ENCODE results near the gene RASSF8. TPM values are rescaled to one million over a fixed set of nuclear protein-coding genes. Genes with fewer than 3 reads are reported as not detected.

The RASSF8 gene
- total RNA-seq, 3 donors from 2014 or later, result 42.6 to 52.1 (median 47.5) TPM

- no peak for DNase-seq (ENCODE audit: low spot score in 2 of 2)
- no peak overlapping the region for H3K27ac ChIP-seq
- H3K27me3 ChIP-seq, result no peaks in the 10 kb centered on the region
- H3K36me3 ChIP-seq, result no peaks in the 10 kb centered on the region
- intact Hi-C loops (cut with DNase I; ENCODE audit: low total_unique reads), result no loop called here
- no peak overlapping the region for H3K4me3 ChIP-seq
- no peaks in the 10 kb centered on the region for H3K4me1 ChIP-seq
- no peak for TF ChIP-seq POLR2AphosphoS5 (IDR thresholded peaks at IDR 0.05)
- no peak for TF ChIP-seq CTCF (IDR thresholded peaks at IDR 0.05)
- no peak for TF ChIP-seq POLR2A (IDR thresholded peaks at IDR 0.05)
- no peaks in the 10 kb centered on the region for H3K9me3 ChIP-seq
These were observed 9.1 kb upstream of the RASSF8 start for GRCh38 chr12:25949343-25949742.

- H3K9me3 ChIP-seq, result no peaks in the 10 kb centered on the region
- no peak for DNase-seq (ENCODE audit: low spot score in 2 of 2)
- H3K27me3 ChIP-seq, result no peaks in the 10 kb centered on the region
- H3K36me3 ChIP-seq, result no peaks in the 10 kb centered on the region
- H3K4me1 ChIP-seq, result no peaks in the 10 kb centered on the region
- H3K4me3 ChIP-seq, result no peak overlapping the region
- no peak overlapping the region for H3K27ac ChIP-seq
- intact Hi-C loops (cut with DNase I; ENCODE audit: low total_unique reads), result no loop called here
- TF ChIP-seq POLR2AphosphoS5 (IDR thresholded peaks at IDR 0.05) (no peak), POLR2A (IDR thresholded peaks at IDR 0.05) (no peak), CTCF (IDR thresholded peaks at IDR 0.05) (no peak)
These were observed 8.0 kb upstream of the RASSF8 start for GRCh38 chr12:25950329-25951115.

GRCh38 chr12:25957793-25958427 lies 572 bp upstream of the RASSF8 start:
- intact Hi-C loops (cut with DNase I; ENCODE audit: low total_unique reads), result loop anchor here (5.0 kb wide), 1 partner anchor 74 kb away; no protein-coding TSS in a partner anchor
- H3K27me3 ChIP-seq, result no peaks in the 10 kb centered on the region
- H3K36me3 ChIP-seq, result no peaks in the 10 kb centered on the region
- peak overlapping the region; percentile 89 to 98 for H3K27ac ChIP-seq
- H3K4me1 ChIP-seq, result no peaks in the 10 kb centered on the region
- peak overlapping the region; percentile 75 to 92 (median 83) for H3K4me3 ChIP-seq
- no peak for TF ChIP-seq POLR2AphosphoS5 (IDR thresholded peaks at IDR 0.05)
- no peak for TF ChIP-seq POLR2A (IDR thresholded peaks at IDR 0.05)
- no peak for TF ChIP-seq CTCF (IDR thresholded peaks at IDR 0.05)
- no peaks in the 10 kb centered on the region for H3K9me3 ChIP-seq
- no peak for DNase-seq (ENCODE audit: low spot score in 2 of 2)

GRCh38 chr12:25959071-25959961 lies 834 bp downstream of the RASSF8 start:
- Histone ChIP-seq H3K4me1 (no peaks in the 10 kb centered on the region), H3K36me3 (no peaks in the 10 kb centered on the region), H3K4me3 (peak overlapping the region; percentile 75 to 92 (median 83)), H3K27me3 (no peaks in the 10 kb centered on the region), H3K9me3 (no peaks in the 10 kb centered on the region), H3K27ac (peak overlapping the region; percentile 89 to 98)
- intact Hi-C loops (cut with DNase I; ENCODE audit: low total_unique reads), result loop anchor here (5.0 kb wide), 1 partner anchor 73 kb away; no protein-coding TSS in a partner anchor
- DNase-seq (ENCODE audit: low spot score in 2 of 2), result peak; percentile 38 to 56
- no peak for TF ChIP-seq POLR2A (IDR thresholded peaks at IDR 0.05)
- TF ChIP-seq CTCF (IDR thresholded peaks at IDR 0.05), result no peak
- peak in 2 of 3 donors; percentile 32 to 33 for TF ChIP-seq POLR2AphosphoS5 (IDR thresholded peaks at IDR 0.05)
